Measurements from ENCODE around the gene RALGDS.

Gene RALGDS

DNA sequence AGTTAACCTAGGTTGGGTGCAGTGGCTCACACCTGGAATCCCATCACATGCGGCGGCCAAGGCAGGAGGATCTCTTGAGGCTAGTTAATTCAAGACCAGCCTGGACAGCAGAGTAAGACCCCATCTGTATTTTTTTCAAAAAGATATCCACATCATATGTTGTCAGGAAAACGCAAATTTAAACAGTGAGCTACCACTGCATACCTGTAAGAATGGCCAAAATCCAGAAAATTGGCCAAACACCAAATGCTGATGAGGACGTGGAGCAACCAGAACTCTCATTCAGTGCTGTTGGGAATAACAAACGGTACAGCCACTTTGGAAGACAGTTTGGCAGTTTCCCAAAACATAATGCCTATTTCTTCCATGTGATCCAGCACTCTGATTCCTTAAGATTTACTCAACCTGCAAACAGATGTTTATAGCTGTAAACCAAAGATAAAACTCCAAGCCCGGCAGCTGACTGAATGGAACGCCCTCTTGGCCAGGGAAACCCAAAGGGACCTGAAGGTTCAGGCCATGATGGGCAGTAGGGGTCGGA lies 46.9 kb downstream of the RALGDS start:
- no peak for TF ChIP-seq RAD21 (IDR thresholded peaks at IDR 0.05; ENCODE audit: low read depth)
- no peak for TF ChIP-seq FOXM1 (IDR thresholded peaks at IDR 0.05; ENCODE audit: borderline replicate concordance, low read depth)
- TF ChIP-seq TCF12 (IDR thresholded peaks at IDR 0.05; ENCODE audit: low read depth), result no peak
- no peak for TF ChIP-seq CEBPB (IDR thresholded peaks at IDR 0.05)
- no peak for TF ChIP-seq YY1 (IDR thresholded peaks at IDR 0.05; ENCODE audit: low read depth)

DNA sequence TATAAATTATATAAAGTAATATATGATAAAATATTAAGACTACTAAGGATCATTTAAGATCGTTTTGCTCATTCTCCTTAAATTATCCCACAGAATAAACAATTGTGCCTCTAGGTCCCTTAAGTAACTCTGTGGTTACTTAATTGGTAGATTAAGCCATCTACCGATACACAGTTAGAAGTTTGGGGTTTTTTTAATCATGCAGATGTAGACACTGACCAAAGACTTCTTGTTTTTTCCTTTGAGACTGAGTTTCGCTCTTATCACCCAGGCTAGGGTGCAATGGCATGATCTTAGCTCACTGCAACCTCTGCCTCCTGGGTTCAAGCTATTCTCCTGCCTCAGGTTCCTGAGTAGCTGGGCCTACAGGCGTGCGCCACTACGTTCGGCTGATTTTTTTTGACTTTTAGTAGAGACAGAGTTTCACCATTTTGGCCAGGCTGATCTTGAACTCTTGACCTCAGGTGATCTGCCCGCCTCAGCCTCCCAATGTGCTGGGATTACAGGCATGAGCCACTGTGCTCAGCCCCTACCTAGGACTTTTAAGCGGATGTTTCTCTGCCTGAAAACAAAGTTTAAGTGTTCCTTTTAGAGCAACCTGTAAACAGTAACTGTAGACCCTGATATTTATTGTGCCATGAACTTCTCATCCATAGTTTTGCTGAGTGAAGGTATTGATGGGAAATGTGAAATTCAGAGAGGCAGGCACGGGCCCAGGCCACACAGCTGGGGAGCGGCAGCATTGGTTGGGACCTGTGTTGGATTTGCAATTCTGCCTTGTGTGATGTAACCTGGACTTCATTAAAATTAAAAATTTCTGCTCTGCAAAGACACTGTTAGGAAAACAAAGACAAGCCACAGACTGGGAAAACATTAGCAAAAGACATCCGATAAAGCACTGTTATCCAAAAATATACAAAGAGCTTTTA lies 47.7 kb downstream of the RALGDS start:
- TF ChIP-seq, protein P1, sequence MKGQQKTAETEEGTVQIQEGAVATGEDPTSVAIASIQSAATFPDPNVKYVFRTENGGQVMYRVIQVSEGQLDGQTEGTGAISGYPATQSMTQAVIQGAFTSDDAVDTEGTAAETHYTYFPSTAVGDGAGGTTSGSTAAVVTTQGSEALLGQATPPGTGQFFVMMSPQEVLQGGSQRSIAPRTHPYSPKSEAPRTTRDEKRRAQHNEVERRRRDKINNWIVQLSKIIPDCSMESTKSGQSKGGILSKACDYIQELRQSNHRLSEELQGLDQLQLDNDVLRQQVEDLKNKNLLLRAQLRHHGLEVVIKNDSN (IDR thresholded peaks at IDR 0.05), result no peak
- TF ChIP-seq TEAD4 (IDR thresholded peaks at IDR 0.05), result no peak

DNA sequence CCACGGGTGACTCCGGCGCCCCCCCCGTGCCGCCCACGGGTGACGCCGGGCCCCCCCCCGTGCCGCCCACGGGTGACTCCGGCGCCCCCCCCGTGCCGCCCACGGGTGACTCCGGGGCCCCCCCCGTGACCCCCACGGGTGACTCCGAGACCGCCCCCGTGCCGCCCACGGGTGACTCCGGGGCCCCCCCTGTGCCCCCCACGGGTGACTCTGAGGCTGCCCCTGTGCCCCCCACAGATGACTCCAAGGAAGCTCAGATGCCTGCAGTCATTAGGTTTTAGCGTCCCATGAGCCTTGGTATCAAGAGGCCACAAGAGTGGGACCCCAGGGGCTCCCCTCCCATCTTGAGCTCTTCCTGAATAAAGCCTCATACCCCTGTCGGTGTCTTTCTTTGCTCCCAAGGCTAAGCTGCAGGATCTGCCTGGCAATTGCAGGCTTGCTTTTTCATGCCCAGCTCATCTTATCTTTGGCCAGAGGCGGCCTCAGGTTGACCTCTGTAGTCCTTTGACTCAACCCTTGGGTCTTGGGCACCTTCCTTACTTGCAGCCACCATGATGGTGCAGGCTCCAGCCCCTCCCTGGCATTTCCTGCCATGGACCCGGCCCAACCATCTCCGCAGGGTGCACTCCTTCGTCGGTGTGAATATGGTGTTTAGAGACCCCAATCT lies 49.4 kb downstream of the RALGDS start:
- no peak for TF ChIP-seq RAD21 (IDR thresholded peaks at IDR 0.05; ENCODE audit: low read depth)
- no peak for TF ChIP-seq YY1 (IDR thresholded peaks at IDR 0.05; ENCODE audit: low read depth)
- no peak for TF ChIP-seq CREB1 (IDR thresholded peaks at IDR 0.05; ENCODE audit: low read depth)
- TF ChIP-seq TAF1 (IDR thresholded peaks at IDR 0.05; ENCODE audit: low read depth), result no peak
- TF ChIP-seq, protein P2, sequence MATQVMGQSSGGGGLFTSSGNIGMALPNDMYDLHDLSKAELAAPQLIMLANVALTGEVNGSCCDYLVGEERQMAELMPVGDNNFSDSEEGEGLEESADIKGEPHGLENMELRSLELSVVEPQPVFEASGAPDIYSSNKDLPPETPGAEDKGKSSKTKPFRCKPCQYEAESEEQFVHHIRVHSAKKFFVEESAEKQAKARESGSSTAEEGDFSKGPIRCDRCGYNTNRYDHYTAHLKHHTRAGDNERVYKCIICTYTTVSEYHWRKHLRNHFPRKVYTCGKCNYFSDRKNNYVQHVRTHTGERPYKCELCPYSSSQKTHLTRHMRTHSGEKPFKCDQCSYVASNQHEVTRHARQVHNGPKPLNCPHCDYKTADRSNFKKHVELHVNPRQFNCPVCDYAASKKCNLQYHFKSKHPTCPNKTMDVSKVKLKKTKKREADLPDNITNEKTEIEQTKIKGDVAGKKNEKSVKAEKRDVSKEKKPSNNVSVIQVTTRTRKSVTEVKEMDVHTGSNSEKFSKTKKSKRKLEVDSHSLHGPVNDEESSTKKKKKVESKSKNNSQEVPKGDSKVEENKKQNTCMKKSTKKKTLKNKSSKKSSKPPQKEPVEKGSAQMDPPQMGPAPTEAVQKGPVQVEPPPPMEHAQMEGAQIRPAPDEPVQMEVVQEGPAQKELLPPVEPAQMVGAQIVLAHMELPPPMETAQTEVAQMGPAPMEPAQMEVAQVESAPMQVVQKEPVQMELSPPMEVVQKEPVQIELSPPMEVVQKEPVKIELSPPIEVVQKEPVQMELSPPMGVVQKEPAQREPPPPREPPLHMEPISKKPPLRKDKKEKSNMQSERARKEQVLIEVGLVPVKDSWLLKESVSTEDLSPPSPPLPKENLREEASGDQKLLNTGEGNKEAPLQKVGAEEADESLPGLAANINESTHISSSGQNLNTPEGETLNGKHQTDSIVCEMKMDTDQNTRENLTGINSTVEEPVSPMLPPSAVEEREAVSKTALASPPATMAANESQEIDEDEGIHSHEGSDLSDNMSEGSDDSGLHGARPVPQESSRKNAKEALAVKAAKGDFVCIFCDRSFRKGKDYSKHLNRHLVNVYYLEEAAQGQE (IDR thresholded peaks at IDR 0.05; ENCODE audit: low read depth), result no peak
- TF ChIP-seq, protein P3, sequence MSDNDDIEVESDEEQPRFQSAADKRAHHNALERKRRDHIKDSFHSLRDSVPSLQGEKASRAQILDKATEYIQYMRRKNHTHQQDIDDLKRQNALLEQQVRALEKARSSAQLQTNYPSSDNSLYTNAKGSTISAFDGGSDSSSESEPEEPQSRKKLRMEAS (IDR thresholded peaks at IDR 0.05), result no peak
- TF ChIP-seq, protein P1 (IDR thresholded peaks at IDR 0.05), result no peak
- no peak for TF ChIP-seq EGR1 (IDR thresholded peaks at IDR 0.05)

DNA sequence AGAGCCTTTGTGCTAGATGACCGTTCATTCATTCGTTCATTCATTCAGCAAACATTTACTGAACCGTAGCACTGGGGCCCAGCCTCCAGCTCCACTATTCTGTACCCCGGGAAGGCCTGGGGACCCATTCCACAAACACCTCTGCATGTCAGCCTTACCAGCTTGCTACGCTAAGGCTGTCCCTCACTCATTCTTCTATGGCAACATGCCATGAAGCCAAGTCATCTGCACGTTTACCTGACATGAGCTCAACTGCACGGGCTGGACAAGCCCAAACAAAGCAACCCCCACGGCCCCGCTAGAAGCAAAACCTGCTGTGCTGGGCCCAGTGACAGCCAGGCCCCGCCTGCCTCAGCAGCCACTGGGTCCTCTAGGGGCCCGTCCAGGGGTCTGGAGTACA lies 53.2 kb downstream of the RALGDS start:
- TF ChIP-seq ZBTB7A (IDR thresholded peaks at IDR 0.05; ENCODE audit: low read depth) (no peak), CEBPB (IDR thresholded peaks at IDR 0.05) (no peak), YY1 (IDR thresholded peaks at IDR 0.05; ENCODE audit: low read depth) (no peak), EGR1 (IDR thresholded peaks at IDR 0.05) (no peak), NFIC (IDR thresholded peaks at IDR 0.05) (no peak), FOXM1 (IDR thresholded peaks at IDR 0.05; ENCODE audit: borderline replicate concordance, low read depth) (no peak), RAD21 (IDR thresholded peaks at IDR 0.05; ENCODE audit: low read depth) (no peak), CREB1 (IDR thresholded peaks at IDR 0.05; ENCODE audit: low read depth) (no peak), TCF12 (IDR thresholded peaks at IDR 0.05; ENCODE audit: low read depth) (no peak), EP300 (IDR thresholded peaks at IDR 0.05; ENCODE audit: borderline replicate concordance) (no peak), TEAD4 (IDR thresholded peaks at IDR 0.05) (no peak), TAF1 (IDR thresholded peaks at IDR 0.05; ENCODE audit: low read depth) (no peak)
- TF ChIP-seq, protein P3 (IDR thresholded peaks at IDR 0.05), result no peak
- TF ChIP-seq, protein P2 (IDR thresholded peaks at IDR 0.05; ENCODE audit: low read depth), result no peak
- TF ChIP-seq, protein P1 (IDR thresholded peaks at IDR 0.05), result no peak

DNA sequence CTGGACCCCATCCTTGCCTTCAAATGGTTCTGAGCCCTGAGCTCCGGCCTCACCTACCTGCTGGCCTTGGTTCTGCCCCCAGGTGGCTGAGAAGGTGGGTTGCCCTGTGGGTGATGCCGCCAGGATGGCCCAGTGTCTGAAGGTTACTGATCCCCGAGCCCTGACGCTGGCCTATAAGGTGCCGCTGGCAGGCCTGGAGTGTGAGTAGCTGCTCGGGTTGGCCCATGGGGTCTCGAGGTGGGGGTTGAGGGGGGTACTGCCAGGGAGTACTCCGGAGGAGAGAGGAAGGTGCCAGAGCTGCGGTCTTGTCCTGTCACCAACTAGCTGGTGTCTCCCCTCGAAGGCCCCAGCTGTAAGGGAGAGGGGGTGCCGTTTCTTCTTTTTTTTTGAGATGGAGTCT lies 54.0 kb downstream of the RALGDS start:
- TF ChIP-seq NFIC (IDR thresholded peaks at IDR 0.05) (no peak), FOXM1 (IDR thresholded peaks at IDR 0.05; ENCODE audit: borderline replicate concordance, low read depth) (no peak), EGR1 (IDR thresholded peaks at IDR 0.05) (no peak), TAF1 (IDR thresholded peaks at IDR 0.05; ENCODE audit: low read depth) (no peak), RAD21 (IDR thresholded peaks at IDR 0.05; ENCODE audit: low read depth) (no peak)
- TF ChIP-seq, protein P2 (IDR thresholded peaks at IDR 0.05; ENCODE audit: low read depth), result no peak
- TF ChIP-seq, protein P1 (IDR thresholded peaks at IDR 0.05), result no peak
